Measurements from ENCODE around the gene RYR3.

The RYR3 gene

DNA sequence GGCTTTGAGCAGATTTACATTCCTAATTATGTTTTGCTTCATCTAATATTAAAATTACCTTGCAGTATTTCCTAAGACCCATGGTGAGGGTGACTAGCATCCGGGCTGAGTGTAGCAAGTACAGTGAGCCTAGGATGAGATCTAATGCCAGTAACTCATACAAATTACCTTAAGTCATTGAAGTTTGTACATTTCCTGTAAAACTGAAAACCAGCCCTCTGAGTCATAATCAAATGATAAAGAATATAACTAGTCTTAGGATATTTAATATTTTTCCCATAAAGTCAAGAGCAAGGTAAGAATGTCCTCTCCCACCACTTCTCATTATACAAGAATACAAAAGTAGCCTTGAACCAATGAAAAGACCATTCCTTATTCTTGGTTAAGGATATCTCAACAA, 602.7 kb downstream of the RYR3 start:
- no peak for DNase-seq

Data from Kasumi-1 (cell line).